ENCODE results near the gene LRSAM1. TPM values are rescaled to one million over a fixed set of nuclear protein-coding genes. Genes with fewer than 3 reads are reported as not detected.
A peak's percentile ranks its signal among the peaks of the same experiment; 100 is the strongest.

Gene LRSAM1
- total RNA-seq, 1 experiment from 2014 or later, result 7.4 TPM

- no peak for DNase-seq (ENCODE audit: low read depth)
Measured at GRCh38 chr9:127534250-127534906, 83.1 kb downstream of the LRSAM1 start.

GRCh38 chr9:127534931-127535330, 83.6 kb downstream of the LRSAM1 start:
- DNase-seq (ENCODE audit: low read depth), result no peak

GRCh38 chr9:127535396-127535795, 84.1 kb downstream of the LRSAM1 start:
- DNase-seq (ENCODE audit: low read depth), result no peak

GRCh38 chr9:127535834-127536233, 84.5 kb downstream of the LRSAM1 start:
- DNase-seq (ENCODE audit: low read depth), result no peak

GRCh38 chr9:127536499-127536898, 85.2 kb downstream of the LRSAM1 start:
- no peak for DNase-seq (ENCODE audit: low read depth)

- DNase-seq (ENCODE audit: low read depth), result peak; percentile 69
Measured at GRCh38 chr9:127537014-127537413, 85.7 kb downstream of the LRSAM1 start.

DNA sequence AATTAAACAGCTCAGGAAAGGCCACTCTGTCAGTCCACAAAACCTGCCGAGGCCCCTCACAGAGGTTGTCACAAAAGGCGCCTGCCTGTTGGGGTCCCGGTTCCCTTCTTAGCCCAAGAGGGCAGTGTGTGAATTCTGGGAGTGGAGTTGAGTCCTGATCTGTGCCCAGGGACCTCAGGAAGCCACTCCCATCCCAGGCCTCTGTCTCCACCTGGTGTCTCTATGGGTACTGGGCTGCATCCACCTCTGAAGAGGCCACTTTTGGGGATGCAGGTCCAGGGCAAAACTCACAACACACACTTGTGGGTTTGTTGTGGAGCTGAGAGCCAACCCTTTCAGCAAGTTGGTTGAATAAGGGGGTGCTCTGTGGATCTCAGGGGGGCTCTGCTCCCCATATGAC, 86.5 kb downstream of the LRSAM1 start:
- no peak for DNase-seq (ENCODE audit: low read depth)

GRCh38 chr9:127538849-127539258, 87.5 kb downstream of the LRSAM1 start:
- no peak for DNase-seq (ENCODE audit: low read depth)

- peak; percentile 63 for DNase-seq (ENCODE audit: low read depth)
Measured at GRCh38 chr9:127539259-127539981, 88.1 kb downstream of the LRSAM1 start.

DNA sequence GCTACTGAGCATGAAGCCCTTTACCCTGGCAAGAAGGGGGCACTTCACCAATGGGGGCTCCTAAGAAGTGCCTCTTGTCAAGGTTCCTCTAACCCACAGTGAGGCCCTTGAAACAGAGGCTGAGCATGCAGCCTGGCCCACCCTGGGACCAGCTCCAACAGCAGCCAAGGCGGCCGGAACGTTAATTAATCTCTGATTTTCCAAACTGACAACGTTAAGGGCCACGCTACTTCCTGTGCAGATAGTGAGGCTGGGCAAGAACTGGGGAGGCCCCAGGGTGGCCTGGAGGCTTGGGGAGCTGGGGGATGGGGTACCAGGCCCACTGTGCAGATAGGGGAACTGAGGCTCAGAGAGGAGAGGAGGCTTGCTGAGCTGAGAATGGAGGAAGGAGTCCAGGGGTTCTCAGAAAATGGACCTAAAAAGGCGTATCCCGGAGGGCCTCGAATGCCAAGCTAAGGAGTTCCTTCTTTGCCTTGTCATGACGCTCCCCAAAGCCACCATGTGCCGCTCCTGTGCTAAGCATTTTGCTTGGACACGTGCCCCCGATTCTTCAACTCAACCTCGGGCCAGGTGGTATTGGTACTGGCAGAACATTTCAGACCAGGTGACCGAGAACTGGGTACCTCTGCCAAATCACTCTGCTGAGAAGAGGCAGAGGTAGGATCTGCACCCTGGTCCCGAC, 88.8 kb downstream of the LRSAM1 start:
- no peak for DNase-seq (ENCODE audit: low read depth)

DNA sequence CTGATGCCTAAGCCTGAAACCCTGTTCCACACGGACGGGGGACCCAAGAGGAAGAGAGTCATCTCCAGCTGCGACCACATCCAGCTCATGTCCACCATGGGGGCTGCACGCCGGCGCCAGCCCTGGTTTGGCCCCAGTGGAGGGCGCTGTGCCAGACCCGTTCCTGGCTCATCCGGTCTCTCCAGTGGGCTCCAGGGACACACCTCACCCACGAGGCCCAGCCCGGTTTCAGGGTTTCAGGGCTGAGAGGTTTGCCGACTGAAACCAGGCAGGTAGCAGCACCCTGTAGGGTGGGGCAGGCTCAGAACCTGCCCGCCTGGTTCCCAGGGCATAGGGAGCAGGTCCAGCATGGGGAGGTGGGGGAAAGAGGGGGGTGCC, 89.3 kb downstream of the LRSAM1 start:
- DNase-seq (ENCODE audit: low read depth), result no peak

DNA sequence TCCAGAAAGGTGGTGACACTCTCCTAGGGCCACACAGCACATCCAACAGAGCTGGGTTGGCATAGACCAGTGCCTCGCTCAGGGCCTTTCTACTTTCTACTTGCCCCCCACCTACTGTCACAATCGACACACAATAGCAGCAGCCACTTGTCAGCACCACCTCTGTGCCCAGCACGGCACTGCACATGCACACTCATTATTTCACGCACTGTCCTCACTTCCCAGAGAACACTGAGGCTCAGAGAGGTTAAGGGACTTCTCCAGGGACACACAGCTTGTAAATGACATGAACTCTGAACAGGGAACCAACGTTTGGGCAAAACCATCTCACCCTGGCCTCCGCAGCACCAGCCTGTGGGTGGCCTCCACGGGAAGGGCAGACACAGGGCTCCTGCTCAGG, 89.9 kb downstream of the LRSAM1 start:
- no peak for DNase-seq (ENCODE audit: low read depth)

DNA sequence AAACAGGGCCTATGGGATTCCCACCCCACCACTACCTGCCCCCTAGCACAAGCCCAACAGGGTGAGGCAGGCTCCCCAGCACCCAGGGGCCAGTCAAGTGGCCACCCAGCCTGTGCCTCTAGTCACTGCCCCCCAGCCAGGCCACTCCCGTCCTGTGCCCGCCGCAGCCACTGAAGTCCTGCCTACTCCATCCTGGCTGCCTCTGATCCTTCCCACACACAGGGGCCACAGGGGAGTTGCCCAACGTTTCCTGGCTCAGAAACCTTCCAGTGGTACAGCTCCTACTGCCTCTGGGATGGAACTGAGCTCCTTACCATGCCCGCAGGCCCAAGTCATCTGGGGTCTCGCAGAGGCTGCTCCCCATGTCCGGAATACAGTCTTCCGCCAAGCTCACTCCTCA, 90.6 kb downstream of the LRSAM1 start:
- peak; percentile 87 for DNase-seq (ENCODE audit: low read depth)

DNA sequence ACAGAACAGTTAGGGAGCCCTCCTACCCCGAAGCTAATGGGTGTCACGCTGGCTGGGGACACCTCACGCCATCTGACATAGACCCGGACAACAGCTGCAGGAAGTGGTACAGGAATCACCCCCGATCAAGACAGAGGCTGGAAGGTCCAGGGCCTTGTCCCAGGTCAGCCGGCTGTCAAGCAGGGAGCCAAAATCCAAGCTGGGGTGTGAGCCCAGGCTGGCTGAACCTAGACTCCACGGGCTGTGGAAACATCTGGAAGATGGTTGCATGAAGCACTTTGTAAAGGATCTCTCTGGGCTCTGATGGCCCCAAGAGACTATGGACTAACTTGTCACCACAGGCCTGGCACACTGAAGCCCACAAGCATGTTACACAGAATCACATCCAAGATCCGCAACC, 91.9 kb downstream of the LRSAM1 start:
- peak; percentile 64 for DNase-seq (ENCODE audit: low read depth)

DNA sequence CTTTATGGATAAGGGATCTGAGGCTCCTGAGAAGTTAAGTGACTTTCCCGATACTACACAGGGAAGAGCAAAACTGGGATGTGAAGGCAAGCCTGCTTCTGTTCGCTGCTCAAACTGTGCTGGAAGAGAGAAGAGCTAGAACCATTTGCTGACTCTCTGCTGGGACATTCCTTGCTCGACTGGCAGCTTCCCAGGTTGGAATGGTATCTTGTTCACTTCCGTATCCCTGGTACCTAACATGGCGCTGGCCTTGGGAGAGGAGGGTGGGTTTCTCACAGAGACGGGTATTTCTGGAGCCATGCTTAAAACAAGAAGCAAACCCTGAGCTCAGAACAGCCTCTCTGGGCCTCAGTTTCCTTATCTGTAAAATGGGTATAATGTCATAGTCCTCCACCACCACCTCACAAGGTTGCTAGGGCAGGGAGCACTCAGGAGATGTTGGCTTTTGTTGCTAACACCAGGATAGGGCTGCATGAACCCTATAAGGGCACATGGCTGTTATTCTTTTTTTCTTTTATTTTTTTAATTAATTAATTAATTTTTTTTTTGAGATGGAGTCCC, 92.7 kb downstream of the LRSAM1 start:
- no peak for DNase-seq (ENCODE audit: low read depth)

GRCh38 chr9:127545196-127546124, 94.2 kb downstream of the LRSAM1 start:
- DNase-seq (ENCODE audit: low read depth), result peak; percentile 86

GRCh38 chr9:127546125-127546832, 95.0 kb downstream of the LRSAM1 start:
- DNase-seq (ENCODE audit: low read depth), result peak; percentile 71

GRCh38 chr9:127548352-127548881, 97.1 kb downstream of the LRSAM1 start:
- no peak for DNase-seq (ENCODE audit: low read depth)

- no peak for DNase-seq (ENCODE audit: low read depth)
Measured at GRCh38 chr9:127549218-127549617, 97.9 kb downstream of the LRSAM1 start.

DNA sequence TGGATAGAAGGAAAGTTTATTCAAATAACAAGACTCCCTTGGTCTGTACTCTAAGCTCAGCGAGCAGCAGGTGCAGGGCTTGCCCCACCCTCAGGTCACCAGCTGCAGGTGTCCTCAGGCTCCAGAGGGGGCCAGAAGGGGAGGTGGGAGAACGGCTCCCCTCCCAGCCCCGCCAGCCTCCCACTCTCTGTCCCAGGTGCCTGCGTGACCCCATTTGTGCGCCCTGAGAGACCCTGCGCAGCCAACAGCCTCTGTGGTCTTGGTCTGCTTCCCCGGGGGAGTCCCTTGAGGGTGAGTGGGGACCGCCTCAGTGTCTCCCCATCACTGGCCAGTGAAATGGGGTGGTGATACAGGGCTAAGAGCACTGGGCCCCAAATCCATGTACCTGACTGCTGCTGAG, 98.4 kb downstream of the LRSAM1 start:
- no peak for DNase-seq (ENCODE audit: low read depth)
